Endothelial cell (in vitro differentiated cells): ENCODE measurements around the gene HDAC8. TPM values are rescaled to one million over a fixed set of nuclear protein-coding genes. Genes with fewer than 3 reads are reported as not detected.

ENCODE experiments used
- DNase-seq: peaks from one replicate; pipeline ENCODE4 v3.0.0; 2021; ENCODE audit warnings: low spot score
- H3K27ac Mint-ChIP-seq: one replicate; pipeline ENCODE4 v1.8.0; 2021; ENCODE audit warnings: mixed read lengths, inconsistent platforms; ENCODE audit not compliant: unreplicated experiment
- H3K27me3 Mint-ChIP-seq: one replicate; pipeline ENCODE4 v1.8.0; 2021; ENCODE audit warnings: mild to moderate bottlenecking, moderate library complexity, mixed read lengths, inconsistent platforms; ENCODE audit not compliant: unreplicated experiment
- H3K36me3 Mint-ChIP-seq: one replicate; pipeline ENCODE4 v1.8.0; 2021; ENCODE audit warnings: mild to moderate bottlenecking, low read depth, mixed read lengths, inconsistent platforms; ENCODE audit not compliant: unreplicated experiment
- H3K4me1 Mint-ChIP-seq: one replicate; pipeline ENCODE4 v1.8.0; 2021; ENCODE audit warnings: mild to moderate bottlenecking, mixed read lengths, inconsistent platforms; ENCODE audit not compliant: unreplicated experiment
- H3K4me3 Mint-ChIP-seq: one replicate; pipeline ENCODE4 v1.8.0; 2021; ENCODE audit warnings: mild to moderate bottlenecking, mixed read lengths, inconsistent platforms; ENCODE audit not compliant: unreplicated experiment
- H3K9me3 Mint-ChIP-seq: one replicate; pipeline ENCODE4 v1.8.0; 2021; ENCODE audit warnings: mixed read lengths, inconsistent platforms; ENCODE audit not compliant: unreplicated experiment
- total RNA-seq: library from RNA; stranded (reverse); fragmentation: NEBNext Ultra II Directional; extraction: Animal tissue kit (Norgen Biotek cat#: 25700); gene quantifications from one replicate; pipeline ENCODE4 v1.2.1, GENCODE V29; 2021; ENCODE audit not compliant: unreplicated experiment
- TF ChIP-seq, protein P1 (sequence below): fragments of 200-600 bp; sonication (generic); IDR thresholded peaks from one replicate; pipeline ENCODE4 v1.5.0; 2021; ENCODE audit warnings: antibody characterized with exemption; ENCODE audit not compliant: unreplicated experiment

The HDAC8 gene
- total RNA-seq, 1 donor from 2014 or later = 29.4 TPM

DNA sequence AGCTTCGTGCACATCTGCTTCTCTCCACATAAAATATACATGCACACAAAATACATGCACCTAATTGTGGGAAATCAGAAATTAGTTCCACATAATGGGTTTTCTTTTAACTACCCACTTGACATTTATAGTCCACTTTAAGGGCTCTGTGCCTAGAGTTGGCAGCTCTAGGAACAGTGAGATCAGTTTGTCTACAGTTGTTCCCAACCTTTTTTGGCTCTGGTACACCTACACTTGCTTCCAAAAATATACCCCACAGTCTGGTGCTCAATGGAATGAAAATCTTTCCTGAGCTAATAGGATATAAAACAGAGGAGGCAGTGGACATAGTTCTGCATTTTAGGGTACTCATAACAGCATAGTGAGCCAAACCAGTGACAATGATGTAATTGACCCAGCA, 36.1 kb downstream of the HDAC8 start:
- no peaks in the 10 kb centered on the region for H3K27me3 Mint-ChIP-seq
- no peak overlapping the region for H3K4me3 Mint-ChIP-seq
- H3K36me3 Mint-ChIP-seq = peaks cover 6% of the 10 kb centered on the region
- no peak for DNase-seq
- H3K27ac Mint-ChIP-seq = no peak overlapping the region
- H3K9me3 Mint-ChIP-seq = no peaks in the 10 kb centered on the region
- TF ChIP-seq, protein P1, sequence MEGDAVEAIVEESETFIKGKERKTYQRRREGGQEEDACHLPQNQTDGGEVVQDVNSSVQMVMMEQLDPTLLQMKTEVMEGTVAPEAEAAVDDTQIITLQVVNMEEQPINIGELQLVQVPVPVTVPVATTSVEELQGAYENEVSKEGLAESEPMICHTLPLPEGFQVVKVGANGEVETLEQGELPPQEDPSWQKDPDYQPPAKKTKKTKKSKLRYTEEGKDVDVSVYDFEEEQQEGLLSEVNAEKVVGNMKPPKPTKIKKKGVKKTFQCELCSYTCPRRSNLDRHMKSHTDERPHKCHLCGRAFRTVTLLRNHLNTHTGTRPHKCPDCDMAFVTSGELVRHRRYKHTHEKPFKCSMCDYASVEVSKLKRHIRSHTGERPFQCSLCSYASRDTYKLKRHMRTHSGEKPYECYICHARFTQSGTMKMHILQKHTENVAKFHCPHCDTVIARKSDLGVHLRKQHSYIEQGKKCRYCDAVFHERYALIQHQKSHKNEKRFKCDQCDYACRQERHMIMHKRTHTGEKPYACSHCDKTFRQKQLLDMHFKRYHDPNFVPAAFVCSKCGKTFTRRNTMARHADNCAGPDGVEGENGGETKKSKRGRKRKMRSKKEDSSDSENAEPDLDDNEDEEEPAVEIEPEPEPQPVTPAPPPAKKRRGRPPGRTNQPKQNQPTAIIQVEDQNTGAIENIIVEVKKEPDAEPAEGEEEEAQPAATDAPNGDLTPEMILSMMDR = no peak
- H3K4me1 Mint-ChIP-seq = no peaks in the 10 kb centered on the region

DNA sequence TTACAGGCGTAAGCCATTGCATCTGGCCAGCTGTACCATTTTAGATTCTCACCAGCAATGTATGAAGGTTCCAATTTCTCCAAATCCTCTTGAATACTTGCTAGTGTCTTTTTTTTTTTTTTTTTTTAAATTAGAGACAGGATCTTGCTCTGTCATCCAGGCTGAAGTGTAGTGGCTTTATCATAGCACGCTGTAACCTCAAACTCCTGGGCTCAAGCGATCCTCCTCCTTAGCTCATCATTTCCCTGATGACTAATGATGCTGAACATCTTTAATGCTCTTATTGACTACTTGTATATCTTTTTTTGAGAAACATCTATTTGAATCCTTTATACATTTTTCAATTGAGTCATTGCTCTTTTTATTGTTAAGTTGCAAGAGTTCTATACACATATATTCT, 40.3 kb downstream of the HDAC8 start:
- no peaks in the 10 kb centered on the region for H3K36me3 Mint-ChIP-seq
- H3K4me1 Mint-ChIP-seq = no peaks in the 10 kb centered on the region
- H3K4me3 Mint-ChIP-seq = no peak overlapping the region
- DNase-seq = no peak
- no peaks in the 10 kb centered on the region for H3K27me3 Mint-ChIP-seq
- TF ChIP-seq, protein P1 = no peak
- no peak overlapping the region for H3K27ac Mint-ChIP-seq
- H3K9me3 Mint-ChIP-seq = no peaks in the 10 kb centered on the region

DNA sequence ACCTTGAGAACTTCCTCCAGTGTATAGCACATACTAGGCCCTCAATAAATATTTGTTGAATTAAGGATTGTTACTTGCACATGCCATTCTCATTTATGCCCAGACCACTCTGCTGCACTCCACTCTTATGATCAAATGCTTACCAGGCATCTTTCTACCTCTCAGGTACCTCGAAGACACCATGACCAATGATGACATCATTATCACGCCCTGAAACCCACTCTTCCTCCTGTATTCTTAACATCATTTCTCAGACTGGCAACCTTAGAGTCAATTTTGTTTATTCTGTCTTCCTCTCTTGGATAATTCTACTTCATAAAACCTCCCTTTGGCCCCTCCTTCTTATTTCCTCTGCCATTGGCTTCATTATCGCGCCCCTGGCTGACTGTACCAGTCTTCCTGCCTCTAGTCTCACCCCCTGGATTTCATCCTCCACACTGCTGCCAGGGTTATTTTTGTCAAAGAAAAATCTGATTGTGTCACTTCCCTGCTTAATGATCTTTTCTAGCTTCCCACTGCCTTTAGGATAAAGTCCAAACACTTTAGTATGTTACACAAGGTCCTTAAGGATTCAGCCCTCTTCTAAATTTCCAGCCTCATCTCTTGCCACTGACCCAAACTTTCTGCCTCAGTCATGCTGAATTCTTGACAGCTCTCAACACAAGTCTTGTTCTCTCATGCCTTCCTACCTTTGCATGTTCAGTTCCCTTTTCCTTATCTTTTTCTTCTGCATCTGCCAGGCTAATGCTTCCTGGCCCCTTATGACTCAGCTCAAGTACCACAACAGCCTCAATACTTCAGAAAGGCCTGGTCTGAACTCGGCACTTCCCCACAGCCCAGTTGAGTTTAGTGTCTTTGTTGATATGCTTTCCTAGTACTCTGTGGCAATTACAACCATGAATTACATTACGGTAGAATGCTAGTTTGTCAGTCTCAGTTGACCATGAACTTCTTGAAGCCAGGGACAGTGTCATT, 45.8 kb downstream of the HDAC8 start:
- Mint-ChIP-seq H3K27me3 (peaks cover 3% of the 10 kb centered on the region), H3K4me1 (peaks cover 5% of the 10 kb centered on the region), H3K4me3 (no peak overlapping the region), H3K27ac (no peak overlapping the region), H3K36me3 (no peaks in the 10 kb centered on the region), H3K9me3 (no peaks in the 10 kb centered on the region)
- TF ChIP-seq, protein P1 = no peak
- DNase-seq = no peak

DNA sequence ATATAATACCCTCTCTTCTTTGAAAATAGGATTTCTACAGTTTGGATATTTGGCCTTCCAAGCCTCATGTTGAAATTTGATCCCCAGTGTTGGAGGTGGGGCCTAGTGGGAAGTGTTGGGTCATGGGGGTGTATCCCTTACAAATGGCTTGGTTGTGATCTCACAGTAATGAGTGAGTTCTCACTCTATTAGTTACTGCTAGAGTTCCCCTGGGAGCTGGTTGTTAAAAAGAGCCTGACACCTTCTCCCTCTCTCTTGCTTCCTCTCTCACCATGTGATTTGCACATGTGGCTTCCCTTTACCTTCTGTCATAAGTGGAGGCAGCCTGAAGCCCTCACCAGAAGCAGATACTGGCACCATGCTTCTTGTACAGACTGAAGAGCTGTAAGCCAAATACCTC, 73.9 kb downstream of the HDAC8 start:
- TF ChIP-seq, protein P1 = no peak
- Mint-ChIP-seq H3K27ac (no peak overlapping the region), H3K27me3 (no peaks in the 10 kb centered on the region), H3K4me3 (no peak overlapping the region), H3K36me3 (no peaks in the 10 kb centered on the region), H3K9me3 (no peaks in the 10 kb centered on the region), H3K4me1 (no peaks in the 10 kb centered on the region)
- no peak for DNase-seq

DNA sequence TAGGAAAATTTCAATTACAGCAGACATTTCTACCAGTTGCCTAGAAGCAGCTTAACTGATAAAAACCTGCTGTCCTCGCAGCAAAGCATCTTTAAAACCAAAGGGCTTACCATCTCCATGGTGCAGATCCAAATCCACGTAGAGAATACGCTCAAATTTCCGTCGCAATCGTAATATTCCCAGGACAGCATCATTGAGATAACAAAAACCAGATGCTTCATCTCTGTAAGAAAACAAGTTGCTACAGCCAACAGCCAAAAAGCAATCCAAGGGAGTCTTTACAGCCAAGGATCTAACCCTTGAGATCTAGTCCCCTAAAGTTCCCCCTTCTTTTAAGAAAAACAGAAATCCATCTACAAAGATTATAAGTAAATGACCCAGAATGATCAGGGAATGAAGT, 77.6 kb downstream of the HDAC8 start:
- no peaks in the 10 kb centered on the region for H3K9me3 Mint-ChIP-seq
- no peaks in the 10 kb centered on the region for H3K27me3 Mint-ChIP-seq
- H3K4me3 Mint-ChIP-seq = no peak overlapping the region
- DNase-seq = no peak
- no peak overlapping the region for H3K27ac Mint-ChIP-seq
- H3K36me3 Mint-ChIP-seq = no peaks in the 10 kb centered on the region
- TF ChIP-seq, protein P1 = no peak
- H3K4me1 Mint-ChIP-seq = no peaks in the 10 kb centered on the region
